ENCODE measurements around the gene ANKS1B.

ANKS1B gene

GRCh38 chr12:99706736-99707473 lies 277.8 kb downstream of the ANKS1B start:
- TF ChIP-seq CTCF (conservative IDR thresholded peaks at IDR 0.05; ENCODE audit: control insufficient read depth, insufficient read depth, low read depth, low read length) = no peak
- no peak overlapping the region for H3K4me3 ChIP-seq (ENCODE audit: control insufficient read depth, low read depth, low read length)

DNA sequence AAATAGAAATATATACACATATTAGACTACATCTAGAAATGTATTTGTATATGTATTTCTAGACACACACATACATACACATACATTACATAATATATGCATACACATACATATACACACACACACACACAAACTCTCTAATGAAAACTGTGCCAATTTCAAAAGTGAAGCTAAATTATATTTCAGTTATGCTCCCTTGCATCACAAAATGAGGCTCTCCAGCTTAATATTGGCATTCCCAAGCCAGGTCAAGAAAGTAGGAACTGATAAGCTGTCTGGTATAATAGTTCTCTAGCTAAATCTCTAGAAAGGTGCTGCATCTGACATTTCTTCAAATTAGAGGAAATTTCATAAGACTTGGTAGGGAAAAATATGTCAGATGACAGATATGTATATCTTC lies 280.3 kb downstream of the ANKS1B start:
- H3K4me3 ChIP-seq (ENCODE audit: control insufficient read depth, low read depth, low read length) = no peak overlapping the region
- no peak for TF ChIP-seq CTCF (conservative IDR thresholded peaks at IDR 0.05; ENCODE audit: control insufficient read depth, insufficient read depth, low read depth, low read length)
- DNase-seq (ENCODE audit: low read depth) = no peak

More at GRCh38 chr12:99706736-99707473, 277.8 kb downstream of the ANKS1B start:
- DNase-seq (ENCODE audit: low read depth) = no peak

DNA sequence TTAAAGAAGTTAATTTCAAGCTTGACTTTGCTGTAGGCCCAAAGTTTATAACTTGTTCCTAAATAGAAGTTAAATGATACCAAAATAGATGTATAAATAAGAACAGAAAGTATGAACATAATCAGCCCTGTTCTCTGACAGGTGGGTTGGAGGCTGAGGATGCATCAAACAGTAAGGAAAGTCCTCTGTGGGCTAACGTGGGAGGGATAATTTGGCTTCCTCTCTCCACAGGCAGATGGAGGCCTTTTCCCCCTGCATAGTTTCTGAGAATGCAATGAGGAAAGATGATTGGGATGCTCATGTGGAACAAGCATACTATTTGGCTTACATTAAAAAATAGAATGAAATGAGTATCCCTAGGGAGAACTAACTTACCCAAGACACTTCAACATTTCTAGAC lies 280.7 kb downstream of the ANKS1B start:
- H3K4me3 ChIP-seq (ENCODE audit: control insufficient read depth, low read depth, low read length) = no peak overlapping the region
- no peak for TF ChIP-seq CTCF (conservative IDR thresholded peaks at IDR 0.05; ENCODE audit: control insufficient read depth, insufficient read depth, low read depth, low read length)
- DNase-seq (ENCODE audit: low read depth) = no peak

DNA sequence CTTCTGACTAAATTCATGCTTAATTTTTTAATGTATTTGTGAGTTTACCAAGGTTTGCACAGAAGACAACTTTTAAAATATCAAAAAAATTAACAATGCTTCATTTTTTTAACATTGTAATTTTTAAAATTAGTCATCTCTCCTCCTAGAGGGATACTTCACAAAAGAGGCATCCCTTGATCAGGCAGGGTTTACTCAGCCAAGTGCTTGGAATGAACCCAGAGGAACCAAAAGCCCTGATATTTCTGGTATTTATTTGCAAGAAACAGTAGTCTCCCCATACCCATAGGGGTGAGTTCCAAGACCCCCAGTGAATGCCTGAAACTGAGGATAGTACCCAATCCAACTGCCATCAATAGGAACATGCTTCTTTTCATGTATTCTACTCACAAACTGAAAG lies 284.7 kb downstream of the ANKS1B start:
- TF ChIP-seq CTCF (conservative IDR thresholded peaks at IDR 0.05; ENCODE audit: control insufficient read depth, insufficient read depth, low read depth, low read length) = no peak
- no peak for DNase-seq (ENCODE audit: low read depth)

GRCh38 chr12:99695050-99695449 lies 289.7 kb downstream of the ANKS1B start:
- TF ChIP-seq CTCF (conservative IDR thresholded peaks at IDR 0.05; ENCODE audit: control insufficient read depth, insufficient read depth, low read depth, low read length) = no peak
- no peak overlapping the region for H3K4me3 ChIP-seq (ENCODE audit: control insufficient read depth, low read depth, low read length)
- no peak for DNase-seq (ENCODE audit: low read depth)

More for the DNA sequence above, 284.7 kb downstream of the ANKS1B start:
- H3K4me3 ChIP-seq (ENCODE audit: control insufficient read depth, low read depth, low read length) = no peak overlapping the region

GRCh38 chr12:99686142-99686541 lies 298.6 kb downstream of the ANKS1B start:
- DNase-seq (ENCODE audit: low read depth) = no peak
- no peak overlapping the region for H3K4me3 ChIP-seq (ENCODE audit: control insufficient read depth, low read depth, low read length)
- no peak for TF ChIP-seq CTCF (conservative IDR thresholded peaks at IDR 0.05; ENCODE audit: control insufficient read depth, insufficient read depth, low read depth, low read length)

All from fibroblast of mammary gland (primary cell).